NOMO-1 treated with dmso at 0.1 percent for 144 hours (cell line): ENCODE data around the gene CARD19.

Experiments
- DNase-seq: peaks from one replicate; lab custom pipeline; 2025; ENCODE audit not compliant: unreplicated experiment; lab: John Stamatoyannopoulos, UW

The CARD19 gene

DNA sequence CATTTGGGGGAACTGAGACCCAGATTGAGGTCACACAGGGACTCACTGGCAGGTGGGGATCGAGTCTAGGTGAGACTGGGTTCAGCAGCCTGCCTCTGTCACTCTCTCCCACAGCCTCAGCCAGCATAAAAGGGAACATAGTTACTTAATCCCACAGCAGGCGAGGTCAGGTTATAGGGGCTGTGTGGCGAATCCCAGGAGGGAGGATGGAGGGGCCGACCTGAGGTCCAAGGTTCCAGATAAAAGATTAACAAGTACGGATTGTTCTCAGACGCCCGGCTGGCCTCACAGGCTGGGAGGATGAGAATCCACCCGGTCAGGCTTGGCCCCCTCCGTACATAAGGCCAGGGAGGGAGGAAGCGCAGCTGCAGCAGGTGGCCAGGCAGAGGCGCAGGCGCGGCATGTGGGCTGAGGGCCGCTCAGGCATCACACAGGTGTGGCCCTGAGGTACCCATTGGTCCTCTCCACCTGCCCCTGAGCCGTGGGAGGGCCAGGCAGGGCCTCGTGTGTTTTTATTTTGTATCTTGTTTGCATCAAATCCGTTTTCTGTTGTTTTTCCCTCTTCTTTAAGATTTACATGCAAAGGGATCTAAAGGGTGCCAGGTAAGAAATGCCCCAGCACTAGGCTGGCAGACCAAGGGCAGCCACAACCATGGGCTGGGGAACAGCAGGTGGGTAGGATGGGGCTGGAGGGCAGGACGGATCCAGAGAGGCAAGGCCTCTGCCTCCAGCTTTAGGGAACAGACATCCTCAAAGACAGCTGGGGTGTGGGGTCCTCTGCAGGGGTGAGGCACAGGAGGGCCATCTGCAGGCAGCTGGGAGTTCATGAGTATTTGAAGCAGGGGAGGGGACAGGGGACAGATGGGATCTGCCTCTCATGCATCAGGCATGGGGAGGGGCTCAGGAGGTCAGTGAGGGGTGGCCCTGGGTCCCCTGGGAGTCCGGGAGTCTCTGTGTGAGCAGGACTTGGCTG, 33.9 kb upstream of the CARD19 start:
- no peak for DNase-seq

DNA sequence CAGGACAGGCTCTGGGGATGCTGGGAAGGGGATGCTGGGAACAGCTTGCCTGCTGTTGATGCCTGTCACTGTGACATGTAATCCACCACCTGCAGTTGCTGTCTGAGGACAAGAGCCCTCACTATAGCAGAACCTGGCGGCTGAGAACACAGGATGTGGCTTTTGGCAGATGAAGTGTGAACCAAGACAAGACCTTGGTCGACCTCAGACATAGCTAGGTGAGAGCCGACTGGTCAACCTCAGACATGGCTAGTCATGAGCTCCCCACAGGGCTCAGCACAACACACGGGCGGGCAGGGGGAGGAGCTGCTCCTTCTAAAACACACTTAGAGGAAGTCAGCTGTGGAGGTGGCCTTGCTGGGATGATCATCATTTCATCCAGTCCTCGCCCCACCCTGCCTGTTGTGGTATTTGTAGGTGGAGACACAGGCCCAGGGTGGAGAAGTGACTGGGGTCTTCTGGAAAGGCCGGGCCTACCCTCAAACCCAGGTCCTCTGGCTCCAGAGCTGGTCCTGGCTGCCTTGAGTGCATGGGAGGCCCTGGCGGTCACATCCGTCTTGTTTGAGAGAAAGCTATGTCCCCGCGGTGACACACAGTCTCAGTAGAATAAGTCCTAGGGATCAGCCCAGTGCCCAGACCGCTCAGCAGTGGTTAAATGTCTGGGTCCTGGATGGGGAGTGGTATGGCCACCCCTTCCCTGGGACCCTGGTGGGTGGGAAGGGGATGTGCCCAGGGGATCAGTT, 31.5 kb upstream of the CARD19 start:
- DNase-seq: peak; percentile 93

DNA sequence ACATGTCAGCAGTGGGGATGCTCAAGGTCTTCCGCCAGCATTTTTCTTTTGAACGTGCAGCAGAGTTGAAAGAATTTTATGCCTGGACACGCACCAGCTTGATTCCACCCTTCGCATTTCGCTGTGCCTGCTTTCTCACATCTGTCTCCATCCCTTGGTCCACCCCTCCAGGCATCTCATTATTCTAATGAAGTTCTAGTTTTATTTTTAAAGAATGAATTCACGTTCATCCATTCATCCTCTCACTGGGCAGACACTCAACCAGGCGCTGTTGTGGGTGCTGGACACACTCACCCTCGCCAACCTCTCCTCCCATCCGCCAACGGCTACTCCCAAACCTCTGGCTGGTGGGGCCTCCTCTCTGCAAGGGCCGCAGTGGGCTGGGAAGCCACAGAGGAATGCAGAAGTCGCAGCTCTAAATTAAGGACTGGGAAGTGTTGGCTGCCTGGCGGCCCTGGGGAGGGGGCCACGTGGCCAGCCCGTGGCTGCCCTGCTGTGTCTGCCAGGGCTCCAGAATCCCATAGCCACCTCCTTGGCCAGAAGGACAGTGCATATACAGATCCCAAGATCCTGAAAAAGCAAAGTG, 30.8 kb upstream of the CARD19 start:
- peak; percentile 12 for DNase-seq

DNA sequence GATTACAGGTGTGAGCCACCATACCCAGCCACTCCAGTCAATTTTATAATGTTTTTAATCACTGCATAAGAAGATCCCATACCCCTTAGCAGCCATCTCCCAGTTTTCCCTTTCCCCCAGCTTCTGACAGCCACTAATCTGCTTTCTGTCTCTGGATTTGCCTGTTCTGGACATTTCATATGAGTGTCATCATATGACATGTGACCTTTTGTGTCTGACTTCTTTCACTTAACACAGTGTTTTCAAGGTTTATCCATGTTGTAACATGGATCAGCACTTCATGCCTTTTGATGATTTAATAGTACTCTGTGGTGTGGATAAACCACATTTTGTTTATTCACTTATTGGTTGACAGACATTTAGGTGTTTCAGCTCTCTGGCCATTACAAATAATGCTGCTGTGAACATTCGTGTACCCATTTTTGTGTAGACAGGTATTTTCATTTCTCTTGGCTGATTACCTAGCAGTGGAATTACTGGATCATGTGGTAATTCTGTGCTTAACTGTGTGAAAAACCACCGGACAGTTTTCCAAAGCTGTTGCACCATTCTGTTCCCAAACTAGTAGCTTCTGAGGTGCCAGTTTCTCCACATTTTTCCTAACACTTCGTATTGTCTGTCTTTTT, 28.9 kb upstream of the CARD19 start:
- no peak for DNase-seq

DNA sequence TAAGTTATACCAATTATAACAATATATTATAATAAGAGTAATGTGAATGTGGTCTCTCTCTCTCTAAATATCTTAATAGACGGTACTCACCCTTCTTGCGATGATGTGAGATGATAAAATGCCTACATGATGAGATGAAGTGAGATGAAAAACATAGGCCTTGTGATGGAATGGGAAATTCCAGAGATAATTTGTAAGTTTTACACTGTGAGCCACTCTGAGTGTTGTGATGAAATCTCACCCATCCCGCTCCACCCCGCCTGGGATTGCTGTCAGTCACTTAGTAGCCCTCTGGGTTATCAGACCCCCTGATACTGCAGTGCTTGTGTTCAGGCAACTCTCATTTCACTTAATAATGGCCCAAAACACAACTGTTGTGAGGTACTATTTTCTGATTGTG, 27.1 kb upstream of the CARD19 start:
- no peak for DNase-seq

DNA sequence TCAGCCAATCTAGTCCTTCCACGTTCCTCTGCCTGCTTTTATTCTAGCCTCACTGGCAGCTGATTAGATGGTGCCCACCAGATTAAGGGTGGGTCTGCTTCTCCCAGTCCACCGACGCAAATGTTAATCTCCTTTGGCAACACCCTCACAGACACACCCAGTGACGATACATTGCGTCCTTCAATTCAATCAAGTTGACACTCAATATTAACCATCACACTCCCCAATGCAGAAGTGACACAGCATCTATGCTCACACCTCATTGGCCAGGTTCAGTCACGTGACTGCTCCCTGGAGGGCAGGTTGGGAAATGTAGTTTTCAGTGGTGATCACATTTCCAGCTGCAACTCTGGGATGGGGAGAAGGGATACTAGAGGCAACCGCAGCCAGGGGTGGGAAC, 24.6 kb upstream of the CARD19 start:
- no peak for DNase-seq

DNA sequence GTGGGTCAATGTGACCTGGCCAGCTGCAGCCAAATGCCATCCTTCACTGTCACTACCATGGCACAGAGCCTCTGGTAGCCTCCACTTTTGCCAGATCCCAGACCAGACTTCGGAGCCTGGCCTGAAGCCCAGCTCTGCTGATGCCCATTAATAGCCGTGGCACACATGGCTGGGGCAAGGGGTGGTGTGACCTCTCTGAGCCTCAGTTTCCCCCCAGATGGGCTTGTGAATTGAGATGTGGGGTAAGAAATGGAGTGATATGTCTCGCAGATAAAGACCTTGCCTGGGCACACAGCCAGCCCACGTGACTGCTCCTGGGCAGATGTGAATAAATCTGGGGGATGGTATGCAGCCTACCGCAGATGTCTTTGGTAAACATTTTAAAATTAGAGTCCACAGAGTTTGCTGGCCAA, 23.6 kb upstream of the CARD19 start:
- no peak for DNase-seq

DNA sequence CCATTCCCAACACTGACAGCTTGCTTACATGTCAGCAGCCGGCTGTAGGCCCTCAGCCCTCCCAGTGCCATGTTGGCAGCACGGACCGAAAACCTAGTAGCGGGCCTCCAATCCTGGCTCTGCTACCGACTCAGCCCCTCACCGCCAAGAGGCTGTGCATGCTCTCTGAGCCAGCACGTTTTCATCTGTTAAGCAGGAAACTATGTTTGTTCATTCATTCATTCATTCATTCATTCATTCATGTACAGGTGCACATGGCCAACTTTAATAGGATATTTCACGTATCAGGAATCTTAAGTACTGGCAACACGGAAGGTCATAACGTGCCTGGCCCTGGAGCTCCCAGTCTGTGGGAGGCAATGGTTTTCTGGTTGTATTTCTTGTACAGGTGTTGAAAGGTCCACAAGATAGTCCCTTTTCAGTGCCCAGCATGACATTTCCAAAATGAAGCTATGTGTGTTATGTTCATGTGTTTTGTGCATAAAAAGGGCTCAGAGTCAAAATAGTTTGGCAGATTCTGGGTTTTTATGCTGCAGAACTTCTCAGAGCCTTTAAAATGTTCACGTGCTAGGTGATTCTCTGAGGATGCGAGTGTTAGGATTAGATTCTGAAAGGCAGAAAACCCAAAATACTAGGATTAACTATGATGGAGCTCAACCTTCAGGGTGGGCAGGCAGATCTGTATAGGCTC, 19.8 kb upstream of the CARD19 start:
- no peak for DNase-seq

DNA sequence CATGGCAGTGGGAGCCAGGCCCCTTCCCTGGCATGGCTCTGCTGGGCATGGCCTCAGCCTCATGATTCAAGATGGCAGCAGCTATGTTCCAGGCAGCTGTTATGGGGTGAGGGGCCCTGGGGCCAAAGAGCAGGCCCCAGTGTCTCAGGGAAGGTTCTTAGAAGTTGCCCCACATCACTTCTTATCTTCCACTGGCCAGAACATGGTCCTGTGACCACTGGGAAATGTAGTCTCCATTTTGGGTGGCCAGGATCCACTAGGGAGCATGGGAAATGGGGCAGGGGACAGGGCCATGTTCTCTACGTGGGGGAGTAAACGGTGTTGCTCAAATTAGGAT, 19.3 kb upstream of the CARD19 start:
- no peak for DNase-seq

DNA sequence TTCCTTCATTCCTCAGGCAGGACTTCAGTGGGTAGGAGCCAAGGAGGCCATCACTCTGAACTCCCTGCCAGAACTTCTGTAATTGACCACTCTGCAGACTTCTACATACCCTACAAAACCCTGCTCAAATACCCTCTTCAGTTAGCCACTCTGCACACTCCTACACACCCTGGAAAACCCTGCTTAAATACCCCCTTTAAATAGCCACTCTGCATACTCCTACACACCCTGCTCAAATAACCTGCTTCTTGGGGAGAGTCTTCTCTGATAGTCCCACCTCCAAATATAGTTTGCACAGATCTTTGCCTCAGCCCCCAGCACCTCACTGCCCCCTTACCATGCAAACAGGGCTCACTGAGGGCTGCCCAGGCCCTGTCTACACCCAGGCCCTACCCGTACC, 18.6 kb upstream of the CARD19 start:
- no peak for DNase-seq

DNA sequence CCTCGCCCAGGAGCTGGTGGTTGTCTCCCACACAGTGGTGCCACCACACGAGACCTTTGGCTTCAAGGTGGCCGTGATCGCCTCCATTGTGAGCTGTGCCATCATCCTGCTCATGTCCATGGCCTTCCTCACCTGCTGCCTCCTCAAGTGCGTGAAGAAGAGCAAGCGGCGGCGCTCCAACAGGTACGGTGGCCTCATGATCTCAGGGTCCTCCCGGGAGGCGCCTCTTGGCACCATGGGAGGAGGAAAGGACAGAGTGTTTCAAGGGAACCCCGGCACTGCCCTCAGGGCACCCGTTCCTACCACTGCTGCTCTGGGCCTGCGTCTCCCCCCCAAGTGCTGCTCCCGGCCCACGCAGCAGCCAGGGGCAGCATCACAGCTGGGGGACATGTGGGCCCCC, 18.2 kb upstream of the CARD19 start:
- no peak for DNase-seq

DNA sequence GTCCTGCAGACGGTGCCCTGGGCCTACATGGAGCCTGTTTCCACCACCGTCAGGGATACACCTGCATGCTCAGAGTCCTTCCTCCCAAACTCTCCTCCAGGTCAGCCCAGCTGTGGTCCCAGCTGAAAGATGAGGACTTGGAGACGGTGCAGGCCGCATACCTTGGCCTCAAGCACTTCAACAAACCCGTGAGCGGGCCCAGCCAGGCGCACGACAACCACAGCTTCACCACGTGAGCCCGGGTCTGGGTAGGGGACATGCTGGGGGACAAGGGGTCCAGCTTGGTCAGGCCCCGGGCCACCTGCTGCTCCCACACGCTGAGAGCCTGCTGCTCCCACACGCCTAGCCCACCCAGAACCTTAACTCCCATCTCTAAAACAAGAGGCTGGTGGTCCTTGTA, 16.6 kb upstream of the CARD19 start:
- DNase-seq: no peak

DNA sequence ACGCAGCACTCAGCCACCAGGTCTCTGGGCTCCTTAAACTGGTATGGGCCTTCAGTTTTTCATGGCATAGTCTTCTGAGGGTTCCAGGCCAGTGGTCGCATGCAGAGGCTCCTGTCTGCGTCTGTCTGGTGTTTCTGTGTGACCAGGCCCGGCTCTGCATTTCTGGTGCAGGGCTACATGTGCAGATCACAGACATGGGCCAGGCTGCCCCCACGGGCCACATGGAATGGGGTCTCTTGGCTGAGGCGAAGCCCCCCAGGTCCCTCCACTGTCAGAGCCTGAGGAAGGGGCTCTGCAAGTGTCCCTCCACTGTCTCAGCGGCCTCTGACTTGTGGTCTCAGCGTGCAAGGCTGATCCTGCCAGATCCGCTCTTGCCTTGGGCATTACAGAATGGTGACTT, 15.6 kb upstream of the CARD19 start:
- DNase-seq: no peak

DNA sequence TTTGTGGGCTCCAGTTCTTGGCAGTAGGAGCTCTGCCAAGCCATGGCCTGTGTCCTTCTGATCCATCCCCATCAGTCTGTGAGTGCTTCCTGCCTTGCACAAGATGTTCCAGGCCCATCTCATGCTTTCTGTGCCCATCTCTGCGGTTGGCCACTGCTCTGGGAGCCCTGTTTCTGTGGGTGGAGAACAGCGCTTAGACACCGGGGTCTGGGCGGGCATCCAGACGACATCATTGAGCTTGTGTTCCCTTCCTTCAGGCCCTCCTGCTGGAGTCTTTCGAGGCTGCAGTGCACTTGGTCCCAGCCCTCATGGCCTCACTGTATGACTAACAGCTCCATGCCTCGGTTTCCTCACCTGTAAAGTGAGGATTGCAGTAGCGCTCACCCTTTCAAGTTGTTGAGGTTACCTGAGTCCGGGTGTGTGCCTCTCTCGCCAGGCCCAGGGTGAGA, 14.9 kb upstream of the CARD19 start:
- DNase-seq: no peak

DNA sequence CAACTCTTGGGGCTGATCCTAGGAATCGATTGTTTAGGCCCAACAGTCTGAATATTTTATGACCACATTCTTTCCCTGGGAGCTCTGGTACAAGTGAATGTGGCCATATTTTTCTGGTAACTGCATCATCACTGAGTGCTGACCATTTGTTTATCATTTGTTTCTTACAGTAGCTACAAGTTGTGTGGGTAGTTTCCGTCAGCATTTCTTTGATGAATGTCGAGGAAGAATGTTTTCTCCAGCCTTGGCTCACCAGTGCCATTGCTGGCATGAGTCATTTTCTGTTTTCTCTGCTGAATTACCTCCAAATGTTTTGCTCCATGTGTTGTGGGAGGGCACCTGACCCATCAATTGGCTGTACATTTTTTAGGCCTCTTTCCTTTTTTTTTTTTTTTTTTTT, 14.1 kb upstream of the CARD19 start:
- no peak for DNase-seq

DNA sequence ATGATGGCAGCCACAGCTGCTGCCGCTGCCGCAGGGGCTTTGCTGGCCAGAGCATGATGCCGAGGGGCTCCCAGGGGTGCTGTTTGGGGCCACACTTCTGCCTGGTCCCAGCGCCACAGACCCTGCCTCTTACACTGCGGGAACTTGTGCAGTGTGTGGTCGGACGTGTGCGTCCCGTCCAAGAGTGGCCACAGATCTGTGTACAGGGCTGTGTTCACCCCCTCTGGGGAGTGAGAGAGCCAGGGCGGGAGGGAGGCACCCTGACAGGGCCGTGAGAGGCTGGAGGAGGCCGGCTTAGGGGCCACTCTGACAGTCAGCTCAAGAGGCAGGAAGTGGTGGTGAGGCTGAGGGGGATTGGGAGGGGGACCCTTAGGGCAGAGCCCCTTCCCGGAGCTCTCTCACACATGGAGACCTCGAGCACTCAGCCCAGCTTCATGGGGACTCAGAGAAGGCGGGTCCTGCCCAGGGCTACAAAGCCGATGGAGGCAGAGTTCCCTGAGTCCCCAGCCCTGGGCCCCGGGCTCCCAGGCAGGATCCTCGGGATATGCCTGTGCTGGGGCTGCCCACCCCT, 13.1 kb upstream of the CARD19 start:
- DNase-seq: no peak

DNA sequence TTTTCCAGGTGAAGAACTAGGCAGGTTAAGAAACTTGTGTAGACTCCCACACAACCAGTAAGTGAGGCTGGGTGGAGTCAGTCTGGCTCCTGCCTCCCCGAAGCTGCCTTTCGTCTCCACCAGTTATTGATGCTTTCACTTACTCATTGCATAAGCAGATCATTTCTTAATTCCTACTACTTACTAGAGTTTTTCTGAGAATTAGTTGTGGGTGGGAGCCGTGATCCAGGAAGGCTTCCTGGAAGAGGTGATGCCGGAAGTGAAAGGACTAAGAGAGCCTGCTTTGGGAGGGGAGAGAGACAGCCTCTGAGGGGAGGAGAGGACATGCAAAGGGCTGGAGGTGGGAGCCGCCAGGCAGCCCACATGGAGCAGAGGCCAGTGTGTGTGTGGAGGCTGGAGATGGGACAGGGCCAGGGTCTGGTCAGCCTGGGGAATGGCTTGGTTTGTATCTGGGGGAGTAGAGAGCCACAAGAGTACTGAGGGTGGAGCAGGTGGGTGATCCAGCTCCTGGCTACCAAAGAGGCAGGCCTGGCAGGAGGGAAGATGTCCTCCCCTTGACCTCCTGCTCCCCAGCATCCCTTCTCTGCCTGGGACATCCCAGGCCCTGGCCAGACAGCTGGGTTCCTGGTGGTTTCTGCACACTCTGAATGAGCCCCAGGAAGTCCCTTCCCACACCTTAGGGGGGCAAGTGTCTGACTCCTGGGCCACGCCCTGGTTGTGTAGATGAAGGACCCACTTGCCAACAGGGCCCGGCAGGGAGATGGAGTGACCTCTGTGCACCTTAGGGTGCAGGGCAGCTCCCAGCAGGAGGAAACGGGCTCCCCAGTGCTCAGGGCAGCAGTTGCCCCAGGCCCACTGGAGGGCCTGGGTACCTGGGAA, 12.2 kb upstream of the CARD19 start:
- no peak for DNase-seq

DNA sequence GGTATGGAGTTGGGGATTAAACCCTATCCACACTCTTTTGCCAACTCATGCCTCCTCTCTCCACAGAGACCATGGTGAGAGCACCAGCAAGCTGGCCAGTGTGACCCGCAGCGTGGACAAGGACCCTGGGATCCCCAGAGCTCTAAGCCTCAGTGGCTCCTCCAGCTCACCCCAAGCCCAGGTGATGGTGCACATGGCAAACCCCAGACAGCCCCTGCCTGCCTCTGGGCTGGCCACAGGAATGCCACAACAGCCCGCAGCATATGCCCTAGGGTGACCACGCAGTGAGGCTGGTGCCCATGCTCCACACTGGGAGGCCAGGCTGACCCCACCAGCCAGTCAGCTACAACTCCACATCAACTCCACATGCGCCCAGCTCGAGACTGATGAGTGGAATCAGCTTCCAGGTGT, 11.5 kb upstream of the CARD19 start:
- no peak for DNase-seq

DNA sequence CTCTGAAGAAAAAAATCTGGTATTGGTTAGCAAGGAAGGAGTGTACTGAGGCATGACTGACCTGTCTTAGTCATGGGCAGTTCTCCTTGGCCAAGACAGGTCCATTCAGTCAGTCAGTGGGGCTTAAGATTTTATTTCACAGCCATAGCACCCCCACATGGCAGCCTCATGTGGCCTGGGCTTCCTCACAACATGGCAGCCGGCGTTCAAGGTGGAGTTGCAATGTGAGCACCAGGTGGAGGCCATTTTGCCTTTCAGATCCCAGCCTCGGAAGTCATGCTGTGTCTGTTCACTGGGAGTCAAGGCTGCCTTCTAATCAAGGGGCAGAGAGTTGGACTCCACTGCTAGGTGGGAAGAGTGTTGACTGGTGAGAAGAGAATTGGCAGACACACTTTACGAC, 10.3 kb upstream of the CARD19 start:
- no peak for DNase-seq
